DMS153 treated with DMSO at 0.1 percent for 48 hours (cell line): ENCODE measurements around the gene SNRPN.
"Not testable (repeated sequence)": the region's sequence is repeated elsewhere in the genome, so short reads cannot be mapped to it uniquely, and the experiment has no call there.

Source experiments
- DNase-seq: peaks from one replicate; lab custom pipeline; 2025; ENCODE audit not compliant: unreplicated experiment; lab: John Stamatoyannopoulos, UW

The SNRPN gene

GRCh38 chr15:24954783-24955530 is at the start of gene SNRPN, which contains the start of gene SNURF:
Gene SNRPN, plus strand, starts transcription at chr15:24954987. Its CDS starts 19,467 bp downstream, at chr15:24974454.
Gene SNURF, plus strand, starts transcription at chr15:24954987. Its CDS starts 62 bp downstream, at chr15:24955049.
- peak; percentile 3 for DNase-seq

- no peak for DNase-seq
Observed at GRCh38 chr15:24916305-24917009, 38.3 kb upstream of the SNRPN start.

GRCh38 chr15:24917431-24917830 is 37.4 kb upstream of the SNRPN start:
- DNase-seq, result no peak

GRCh38 chr15:24919446-24919845 is 35.3 kb upstream of the SNRPN start:
- DNase-seq, result no peak

- DNase-seq, result not testable (repeated sequence)
Observed at GRCh38 chr15:24922781-24923180, 32.0 kb upstream of the SNRPN start.

GRCh38 chr15:24924153-24924552 is 30.6 kb upstream of the SNRPN start:
- no peak for DNase-seq

GRCh38 chr15:24924621-24925020 is 30.2 kb upstream of the SNRPN start:
- DNase-seq, result no peak

GRCh38 chr15:24931874-24932732 is 22.7 kb upstream of the SNRPN start:
- not testable (repeated sequence) for DNase-seq

GRCh38 chr15:24933716-24934115 is 21.1 kb upstream of the SNRPN start:
- DNase-seq, result no peak

- DNase-seq, result not testable (repeated sequence)
Observed at GRCh38 chr15:24938224-24938623, 16.6 kb upstream of the SNRPN start.

- no peak for DNase-seq
Observed at GRCh38 chr15:24940236-24940635, 14.6 kb upstream of the SNRPN start.

GRCh38 chr15:24943361-24943760 is 11.4 kb upstream of the SNRPN start:
- no peak for DNase-seq

GRCh38 chr15:24944954-24945353 is 9.8 kb upstream of the SNRPN start:
- DNase-seq, result no peak

- no peak for DNase-seq
Observed at GRCh38 chr15:24945711-24946110, 9.1 kb upstream of the SNRPN start.

- DNase-seq, result no peak
Observed at GRCh38 chr15:24948495-24948894, 6.3 kb upstream of the SNRPN start.

- no peak for DNase-seq
Observed at GRCh38 chr15:24955531-24955921, 739 bp downstream of the SNRPN start.

GRCh38 chr15:24956111-24956838 is 1.5 kb downstream of the SNRPN start:
- peak; percentile 42 for DNase-seq

- DNase-seq, result no peak
Observed at GRCh38 chr15:24957691-24958090, 2.9 kb downstream of the SNRPN start.

- DNase-seq, result no peak
Observed at GRCh38 chr15:24961967-24962366, 7.2 kb downstream of the SNRPN start.

- DNase-seq, result no peak
Observed at GRCh38 chr15:24962880-24963279, 8.1 kb downstream of the SNRPN start.
